ENCODE data around the gene XYLT1.

The XYLT1 gene

GRCh38 chr16:17061326-17061725, 409.4 kb downstream of the XYLT1 start:
- no peak for DNase-seq (ENCODE audit: low read depth in 3 of 3)

GRCh38 chr16:17058471-17058870, 412.3 kb downstream of the XYLT1 start:
- DNase-seq (ENCODE audit: low read depth in 3 of 3) = no peak

- no peak for DNase-seq (ENCODE audit: low read depth in 3 of 3)
Measured at GRCh38 chr16:17056666-17057065, 414.1 kb downstream of the XYLT1 start.

- no peak for DNase-seq (ENCODE audit: low read depth in 3 of 3)
Measured at GRCh38 chr16:17053536-17054160, 417.1 kb downstream of the XYLT1 start.
